AG04449 (cell line): Measurements from ENCODE around the gene BRD3.

Source experiments
- CTCF ChIA-PET: fragments of 350-600 bp; formaldehyde crosslinking; extraction: SDS; loops from one replicate; lab custom pipeline; 2021; ENCODE audit warnings: antibody characterized with exemption; lab: Yijun Ruan, JAX
- POLR2A ChIA-PET: fragments of 400-600, 350-600 bp; formaldehyde crosslinking; extraction: SDS; loops from one replicate; lab custom pipeline; 2020; ENCODE audit warnings: antibody characterized with exemption, inconsistent platforms; lab: Yijun Ruan, JAX
- DNase-seq: peaks from one replicate; pipeline ENCODE4 v3.0.0-alpha.2; 2010; ENCODE audit warnings: low read depth, low spot score
- H3K4me3 ChIP-seq: 2 replicates; pipeline ENCODE4 v1.5.1; 2011; ENCODE audit warnings: low read depth, mild to moderate bottlenecking, control low read depth, low read length
- TF ChIP-seq, protein P1 (sequence below): IDR thresholded peaks from one replicate; pipeline ENCODE4 v1.5.1; 2011; ENCODE audit warnings: mild to moderate bottlenecking, moderate library complexity, low read length, control low read depth, inconsistent platforms; ENCODE audit not compliant: insufficient read depth; ENCODE audit errors: missing control alignments

The BRD3 gene

DNA sequence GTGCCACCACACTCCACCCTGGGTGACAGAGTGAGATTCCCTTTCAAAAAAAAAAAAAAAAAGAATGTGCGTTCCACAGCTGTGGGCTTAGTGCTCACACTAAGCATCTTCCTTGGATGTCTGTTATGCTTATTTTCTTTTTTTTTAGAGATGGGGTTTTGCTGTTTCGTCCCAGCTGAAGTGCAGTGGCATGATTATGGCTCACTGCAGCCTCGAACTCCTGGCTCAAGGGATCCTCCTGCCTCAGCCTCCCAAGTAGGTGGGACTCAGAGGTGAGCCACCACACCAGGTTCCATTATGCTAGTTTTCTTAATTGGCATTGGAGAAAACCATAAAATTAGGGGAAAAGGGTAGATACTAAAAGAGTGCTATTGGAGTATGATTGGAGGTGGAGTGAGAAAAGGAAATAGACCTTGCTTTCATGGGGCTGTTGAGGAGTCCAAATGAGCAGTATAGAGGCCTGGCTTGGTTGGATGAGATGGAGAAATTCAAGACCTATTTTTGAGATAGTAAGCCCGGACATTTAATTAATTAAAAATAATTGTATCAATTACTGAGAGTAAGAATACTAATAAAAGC lies 43.5 kb downstream of the BRD3 start:
- peak overlapping the region; percentile 59 for H3K4me3 ChIP-seq
- no peak for DNase-seq
- ChIA-PET POLR2A (interaction anchor here (0.6 kb wide), 1 partner anchor 35 kb away, joined by 3 read pairs; no protein-coding TSS in a partner anchor), CTCF (interaction anchor here (0.9 to 4.2 kb wide), 3 partner anchors 17 to 242 kb away, joined by 3 to 22 read pairs (median 14); no protein-coding TSS in a partner anchor)
- TF ChIP-seq, protein P1, sequence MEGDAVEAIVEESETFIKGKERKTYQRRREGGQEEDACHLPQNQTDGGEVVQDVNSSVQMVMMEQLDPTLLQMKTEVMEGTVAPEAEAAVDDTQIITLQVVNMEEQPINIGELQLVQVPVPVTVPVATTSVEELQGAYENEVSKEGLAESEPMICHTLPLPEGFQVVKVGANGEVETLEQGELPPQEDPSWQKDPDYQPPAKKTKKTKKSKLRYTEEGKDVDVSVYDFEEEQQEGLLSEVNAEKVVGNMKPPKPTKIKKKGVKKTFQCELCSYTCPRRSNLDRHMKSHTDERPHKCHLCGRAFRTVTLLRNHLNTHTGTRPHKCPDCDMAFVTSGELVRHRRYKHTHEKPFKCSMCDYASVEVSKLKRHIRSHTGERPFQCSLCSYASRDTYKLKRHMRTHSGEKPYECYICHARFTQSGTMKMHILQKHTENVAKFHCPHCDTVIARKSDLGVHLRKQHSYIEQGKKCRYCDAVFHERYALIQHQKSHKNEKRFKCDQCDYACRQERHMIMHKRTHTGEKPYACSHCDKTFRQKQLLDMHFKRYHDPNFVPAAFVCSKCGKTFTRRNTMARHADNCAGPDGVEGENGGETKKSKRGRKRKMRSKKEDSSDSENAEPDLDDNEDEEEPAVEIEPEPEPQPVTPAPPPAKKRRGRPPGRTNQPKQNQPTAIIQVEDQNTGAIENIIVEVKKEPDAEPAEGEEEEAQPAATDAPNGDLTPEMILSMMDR: no peak

DNA sequence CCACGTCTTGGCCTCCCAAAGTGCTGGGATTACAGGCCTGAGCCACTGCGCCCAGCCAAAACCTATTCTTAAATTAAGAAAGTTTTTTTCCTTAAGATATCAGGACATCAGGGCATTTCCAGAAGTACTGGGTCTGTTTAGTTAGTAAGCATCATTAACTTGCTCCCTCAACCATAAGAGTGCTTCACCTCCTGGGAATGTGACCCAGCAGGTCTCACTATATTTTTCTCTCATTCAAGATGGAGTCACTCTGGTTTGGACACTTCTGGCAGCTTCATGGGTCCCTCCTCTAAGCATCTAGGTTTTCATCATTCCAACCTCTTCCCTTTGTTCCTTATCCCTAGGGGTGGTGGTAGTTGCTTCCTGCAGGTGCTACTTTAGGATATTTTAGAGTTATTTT lies 52.9 kb downstream of the BRD3 start:
- TF ChIP-seq, protein P1: no peak
- DNase-seq: no peak
- ChIA-PET POLR2A (no interaction called here), CTCF (interaction anchor here (0.8 to 1.0 kb wide), 2 partner anchors 19 to 20 kb away, joined by 3 to 4 read pairs; no protein-coding TSS in a partner anchor)
- no peak overlapping the region for H3K4me3 ChIP-seq

DNA sequence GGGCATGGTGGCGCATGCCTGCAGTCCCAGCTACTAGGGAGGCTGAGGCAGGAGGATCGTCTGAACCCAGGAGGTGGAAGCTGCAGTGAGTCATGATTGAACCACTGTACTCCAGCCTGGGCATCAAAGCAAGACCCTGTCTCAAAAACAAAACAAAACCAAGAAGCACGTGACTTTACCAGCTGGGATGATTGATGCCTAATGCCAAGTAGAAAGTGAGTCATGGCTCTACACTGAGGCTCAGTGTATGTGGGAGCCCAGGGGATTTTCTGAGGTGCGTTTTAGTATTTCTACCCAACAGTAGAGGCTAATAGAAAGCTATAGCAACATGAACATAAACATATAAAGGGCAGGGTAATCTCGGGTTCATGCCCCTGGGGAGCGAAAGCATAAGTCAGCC lies 56.4 kb downstream of the BRD3 start:
- ChIA-PET CTCF (interaction anchor here (6.1 kb wide), 1 partner anchor 16 kb away, joined by 56 read pairs; no protein-coding TSS in a partner anchor), POLR2A (no interaction called here)
- no peak for DNase-seq
- TF ChIP-seq, protein P1: no peak
- H3K4me3 ChIP-seq: no peak overlapping the region

DNA sequence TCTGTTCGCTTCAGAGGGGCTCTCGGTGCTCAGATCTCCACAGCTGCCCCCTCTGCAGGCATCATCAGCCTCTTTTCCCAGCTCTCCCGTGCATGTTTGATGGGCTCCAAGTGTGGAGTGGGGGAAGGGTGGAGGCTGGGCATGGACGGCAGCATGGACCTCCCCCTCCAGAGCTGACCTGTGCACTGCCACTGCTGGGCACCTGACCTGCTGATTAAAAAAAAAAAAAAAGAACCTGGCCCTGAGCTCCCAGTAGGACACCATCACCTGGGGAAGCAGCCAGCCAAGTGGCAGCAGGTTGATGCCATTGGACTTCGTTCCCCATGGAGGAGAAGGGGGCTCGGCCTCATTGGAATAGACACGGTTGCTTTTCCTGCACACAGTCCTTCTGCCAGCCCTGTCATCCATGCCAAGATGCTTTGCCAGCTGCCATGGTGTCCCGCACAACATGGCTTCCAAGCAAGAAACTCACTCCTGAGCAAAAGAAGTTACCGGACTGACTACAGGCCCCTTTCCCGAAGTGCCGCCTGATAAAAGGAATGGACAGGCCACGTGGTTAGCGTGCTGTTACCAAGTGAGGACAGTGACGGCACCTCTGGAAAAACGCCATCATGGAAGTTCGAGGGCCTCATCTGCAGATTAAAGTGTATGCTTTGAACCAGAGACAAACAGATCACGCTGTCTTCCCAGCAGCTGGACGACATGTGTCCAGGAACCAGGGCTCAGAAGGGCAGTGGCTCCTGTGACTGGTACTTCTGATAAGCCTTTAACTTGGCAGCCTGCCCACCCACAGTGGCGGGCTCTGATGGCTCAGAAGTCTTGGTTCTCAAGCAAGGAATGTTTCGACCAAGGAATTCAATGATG lies 57.3 kb downstream of the BRD3 start:
- H3K4me3 ChIP-seq: no peak overlapping the region
- POLR2A ChIA-PET: no interaction called here
- CTCF ChIA-PET: interaction anchor here (0.6 to 6.1 kb wide), 2 partner anchors 12 to 15 kb away, joined by 3 to 56 read pairs; no protein-coding TSS in a partner anchor
- DNase-seq: no peak
- TF ChIP-seq, protein P1: no peak

DNA sequence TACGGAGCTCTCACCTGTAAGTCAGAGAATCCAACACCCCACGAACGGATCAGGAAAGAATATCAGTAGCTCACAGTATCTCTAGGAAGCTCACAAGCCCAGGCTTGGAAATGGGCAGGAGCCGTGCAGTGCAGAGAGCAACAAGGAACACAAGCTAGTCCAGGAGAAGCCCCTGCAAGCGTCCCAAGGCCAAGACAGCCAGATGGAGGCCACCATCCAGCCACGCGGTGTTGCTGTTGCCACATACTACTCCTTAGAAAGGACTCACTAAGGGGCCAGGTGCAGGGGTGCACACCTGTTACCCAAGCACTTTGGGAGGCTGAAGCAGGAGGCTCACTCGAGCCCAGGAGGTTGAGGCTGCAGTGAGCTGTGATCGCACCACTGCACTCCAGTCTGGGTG lies 60.3 kb downstream of the BRD3 start:
- CTCF ChIA-PET: interaction anchor here (0.7 to 6.1 kb wide), 2 partner anchors 12 to 17 kb away, joined by 3 to 56 read pairs; no protein-coding TSS in a partner anchor

More for the DNA sequence above, 60.3 kb downstream of the BRD3 start:
- no peak overlapping the region for H3K4me3 ChIP-seq
- no peak for DNase-seq
- POLR2A ChIA-PET: no interaction called here
- TF ChIP-seq, protein P1: no peak
